ENCODE measurements around the gene CLUH.

DNA sequence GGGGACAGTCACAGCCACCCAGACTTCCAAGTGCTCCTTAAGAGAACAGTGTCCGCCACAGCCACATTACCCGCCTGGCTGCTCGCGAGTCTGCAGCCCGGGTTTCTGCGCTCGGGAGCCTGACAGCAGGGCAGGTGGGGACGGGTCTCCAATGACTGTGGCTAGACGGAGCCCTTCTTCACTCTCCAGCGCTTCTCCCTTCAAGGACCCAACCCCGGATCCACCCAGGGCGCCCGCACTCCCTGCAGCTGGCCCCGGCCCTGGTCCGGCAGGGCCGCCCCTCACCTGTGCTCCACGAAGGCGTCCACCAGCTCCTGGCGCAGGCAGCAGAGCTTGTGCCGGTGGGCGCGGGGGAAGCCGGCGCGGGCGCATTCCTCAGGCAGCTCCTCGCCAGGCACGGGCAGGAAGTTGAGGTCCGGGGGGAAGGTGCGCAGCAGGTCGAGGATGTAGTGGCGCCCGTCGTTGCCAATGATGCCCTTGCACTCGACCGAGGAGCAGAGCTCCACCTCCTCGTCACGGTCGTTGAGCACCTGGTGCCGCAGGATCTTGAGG lies 13.9 kb downstream of the CLUH start:
- no peak for TF ChIP-seq EZH2phosphoT487 (IDR thresholded peaks at IDR 0.05; ENCODE audit: low read length)
- TF ChIP-seq, protein P1, sequence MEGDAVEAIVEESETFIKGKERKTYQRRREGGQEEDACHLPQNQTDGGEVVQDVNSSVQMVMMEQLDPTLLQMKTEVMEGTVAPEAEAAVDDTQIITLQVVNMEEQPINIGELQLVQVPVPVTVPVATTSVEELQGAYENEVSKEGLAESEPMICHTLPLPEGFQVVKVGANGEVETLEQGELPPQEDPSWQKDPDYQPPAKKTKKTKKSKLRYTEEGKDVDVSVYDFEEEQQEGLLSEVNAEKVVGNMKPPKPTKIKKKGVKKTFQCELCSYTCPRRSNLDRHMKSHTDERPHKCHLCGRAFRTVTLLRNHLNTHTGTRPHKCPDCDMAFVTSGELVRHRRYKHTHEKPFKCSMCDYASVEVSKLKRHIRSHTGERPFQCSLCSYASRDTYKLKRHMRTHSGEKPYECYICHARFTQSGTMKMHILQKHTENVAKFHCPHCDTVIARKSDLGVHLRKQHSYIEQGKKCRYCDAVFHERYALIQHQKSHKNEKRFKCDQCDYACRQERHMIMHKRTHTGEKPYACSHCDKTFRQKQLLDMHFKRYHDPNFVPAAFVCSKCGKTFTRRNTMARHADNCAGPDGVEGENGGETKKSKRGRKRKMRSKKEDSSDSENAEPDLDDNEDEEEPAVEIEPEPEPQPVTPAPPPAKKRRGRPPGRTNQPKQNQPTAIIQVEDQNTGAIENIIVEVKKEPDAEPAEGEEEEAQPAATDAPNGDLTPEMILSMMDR (IDR thresholded peaks at IDR 0.05; ENCODE audit: low read length), result no peak

Data from MM.1S (cell line).